ENCODE results near the gene BRD2. TPM values are rescaled to one million over a fixed set of nuclear protein-coding genes. Genes with fewer than 3 reads are reported as not detected.

BRD2 gene
- total RNA-seq, 2 experiments from 2014 or later, result 219 to 235 TPM

GRCh38 chr6:32943864-32944649 lies 24.3 kb upstream of the BRD2 start:
- TF ChIP-seq CTCF (IDR thresholded peaks at IDR 0.05), result no peak
- ATAC-seq (peak; percentile 48), DNase-seq (peak; percentile 64)
- peaks cover 5% of the 10 kb centered on the region for H3K9me3 Mint-ChIP-seq
- ChIA-PET POLR2A (interaction anchor here (0.6 to 15.8 kb wide), 10 partner anchors 9 to 86 kb away, joined by 3 to 392 read pairs (median 3); partner anchors contain the start of genes BRD2 and HLA-DMA), CTCF (interaction anchor here (1.0 to 15.9 kb wide), 11 partner anchors 8 to 305 kb away, joined by 3 to 372 read pairs (median 6); partner anchors contain the start of genes BRD2, HLA-DMA and TAP2)
- no peaks in the 10 kb centered on the region for H3K27me3 Mint-ChIP-seq
- no peaks in the 10 kb centered on the region for H3K36me3 Mint-ChIP-seq (ENCODE audit: low read depth)
- H3K4me3 Mint-ChIP-seq, result peak overlapping the region; percentile 78
- intact Hi-C loops (cut with micrococcal nuclease), result no loop called here
- peak overlapping the region; percentile 96 for H3K27ac Mint-ChIP-seq
- peaks cover 82% of the 10 kb centered on the region for H3K4me1 Mint-ChIP-seq (ENCODE audit: low read depth)

- peaks cover 87% of the 10 kb centered on the region for H3K4me1 Mint-ChIP-seq (ENCODE audit: low read depth)
- POLR2A ChIA-PET, result interaction anchor here (0.6 to 15.8 kb wide), 7 partner anchors 7 to 87 kb away, joined by 3 to 392 read pairs (median 3); partner anchors contain the start of genes BRD2 and HLA-DMA
- intact Hi-C loops (cut with micrococcal nuclease), result no loop called here
- H3K36me3 Mint-ChIP-seq (ENCODE audit: low read depth), result no peaks in the 10 kb centered on the region
- H3K27ac Mint-ChIP-seq, result peak overlapping the region; percentile 96
- ATAC-seq, result peak; percentile 55
- CTCF ChIA-PET, result interaction anchor here (1.0 to 15.9 kb wide), 7 partner anchors 7 to 107 kb away, joined by 3 to 372 read pairs (median 8); partner anchors contain the start of genes HLA-DMA and TAP2
- TF ChIP-seq CTCF (IDR thresholded peaks at IDR 0.05), result no peak
- peak; percentile 94 for DNase-seq
- H3K9me3 Mint-ChIP-seq, result peaks cover 5% of the 10 kb centered on the region
- peak overlapping the region; percentile 78 for H3K4me3 Mint-ChIP-seq
- no peaks in the 10 kb centered on the region for H3K27me3 Mint-ChIP-seq
Measured at GRCh38 chr6:32945108-32945760, 23.2 kb upstream of the BRD2 start.

- ChIA-PET CTCF (no interaction called here), POLR2A (no interaction called here)
- no peak for TF ChIP-seq CTCF (IDR thresholded peaks at IDR 0.05)
- Mint-ChIP-seq H3K4me3 (no peak overlapping the region), H3K36me3 (ENCODE audit: low read depth) (no peaks in the 10 kb centered on the region), H3K9me3 (peaks cover 5% of the 10 kb centered on the region), H3K27ac (peak overlapping the region; percentile 96), H3K27me3 (no peaks in the 10 kb centered on the region), H3K4me1 (ENCODE audit: low read depth) (peaks cover 82% of the 10 kb centered on the region)
- intact Hi-C loops (cut with micrococcal nuclease), result no loop called here
- DNase-seq (no peak), ATAC-seq (no peak)
Measured at GRCh38 chr6:32945953-32946352, 22.4 kb upstream of the BRD2 start.

- peaks cover 74% of the 10 kb centered on the region for H3K4me1 Mint-ChIP-seq (ENCODE audit: low read depth)
- H3K27me3 Mint-ChIP-seq, result no peaks in the 10 kb centered on the region
- no peak for TF ChIP-seq CTCF (IDR thresholded peaks at IDR 0.05)
- no peak overlapping the region for H3K4me3 Mint-ChIP-seq
- ChIA-PET CTCF (interaction anchor here (0.7 to 11.2 kb wide), 9 partner anchors 9 to 78 kb away, joined by 3 to 372 read pairs (median 5); partner anchors contain the start of gene HLA-DMB), POLR2A (interaction anchor here (30.4 kb wide), 1 partner anchor 31 kb away, joined by 852 read pairs; the partner anchor contains the start of gene BRD2)
- intact Hi-C loops (cut with micrococcal nuclease), result no loop called here
- H3K9me3 Mint-ChIP-seq, result peaks cover 5% of the 10 kb centered on the region
- H3K27ac Mint-ChIP-seq, result no peak overlapping the region
- H3K36me3 Mint-ChIP-seq (ENCODE audit: low read depth), result no peaks in the 10 kb centered on the region
- ATAC-seq (no peak), DNase-seq (no peak)
Measured at GRCh38 chr6:32946893-32947292, 21.5 kb upstream of the BRD2 start.
